ENCODE results near the gene ABCG1.

ABCG1 gene

GRCh38 chr21:42258885-42259407 lies 40.0 kb downstream of the ABCG1 start:
- no peak overlapping the region for H3K4me3 ChIP-seq (ENCODE audit: low read depth, low read length)
- DNase-seq (ENCODE audit: low read depth, low spot score): no peak
- in situ Hi-C loops (cut with HindIII; ENCODE audit: low sequenced_read_pairs): no loop called here
- TF ChIP-seq CTCF (IDR thresholded peaks at IDR 0.05; ENCODE audit: low read depth, low read length): no peak

- in situ Hi-C loops (cut with HindIII; ENCODE audit: low sequenced_read_pairs): no loop called here
- H3K4me3 ChIP-seq (ENCODE audit: low read depth, low read length): no peak overlapping the region
- no peak for TF ChIP-seq CTCF (IDR thresholded peaks at IDR 0.05; ENCODE audit: low read depth, low read length)
- no peak for DNase-seq (ENCODE audit: low read depth, low spot score)
These were observed 41.2 kb downstream of the ABCG1 start for GRCh38 chr21:42260121-42260520.

- no peak for TF ChIP-seq CTCF (IDR thresholded peaks at IDR 0.05; ENCODE audit: low read depth, low read length)
- DNase-seq (ENCODE audit: low read depth, low spot score): no peak
- H3K4me3 ChIP-seq (ENCODE audit: low read depth, low read length): no peak overlapping the region
- in situ Hi-C loops (cut with HindIII; ENCODE audit: low sequenced_read_pairs): no loop called here
These were observed 42.9 kb downstream of the ABCG1 start for GRCh38 chr21:42261829-42262200.

GRCh38 chr21:42262831-42263231 lies 43.9 kb downstream of the ABCG1 start:
- no peak overlapping the region for H3K4me3 ChIP-seq (ENCODE audit: low read depth, low read length)
- TF ChIP-seq CTCF (IDR thresholded peaks at IDR 0.05; ENCODE audit: low read depth, low read length): no peak
- DNase-seq (ENCODE audit: low read depth, low spot score): no peak
- in situ Hi-C loops (cut with HindIII; ENCODE audit: low sequenced_read_pairs): no loop called here

- TF ChIP-seq CTCF (IDR thresholded peaks at IDR 0.05; ENCODE audit: low read depth, low read length): no peak
- DNase-seq (ENCODE audit: low read depth, low spot score): no peak
- in situ Hi-C loops (cut with HindIII; ENCODE audit: low sequenced_read_pairs): no loop called here
- H3K4me3 ChIP-seq (ENCODE audit: low read depth, low read length): no peak overlapping the region
These were observed 44.7 kb downstream of the ABCG1 start for GRCh38 chr21:42263591-42264131.

- TF ChIP-seq CTCF (IDR thresholded peaks at IDR 0.05; ENCODE audit: low read depth, low read length): no peak
- no peak overlapping the region for H3K4me3 ChIP-seq (ENCODE audit: low read depth, low read length)
- no peak for DNase-seq (ENCODE audit: low read depth, low spot score)
- in situ Hi-C loops (cut with HindIII; ENCODE audit: low sequenced_read_pairs): no loop called here
These were observed 45.6 kb downstream of the ABCG1 start for GRCh38 chr21:42264245-42265195.
